ENCODE measurements around the gene FTO. TPM values are rescaled to one million over a fixed set of nuclear protein-coding genes. Genes with fewer than 3 reads are reported as not detected.

FTO gene
- total RNA-seq, 1 donor = 45.2 TPM

GRCh38 chr16:54142787-54143186, 438.8 kb downstream of the FTO start:
- Histone ChIP-seq H3K4me3 (ENCODE audit: low read length) (no peak overlapping the region), H3K27me3 (ENCODE audit: insufficient read depth, low read length) (no peaks in the 10 kb centered on the region), H3K9me3 (ENCODE audit: low read depth, low read length) (no peaks in the 10 kb centered on the region), H3K4me1 (ENCODE audit: insufficient read depth, low read length) (no peaks in the 10 kb centered on the region)

GRCh38 chr16:54143410-54143809, 439.5 kb downstream of the FTO start:
- Histone ChIP-seq H3K4me1 (ENCODE audit: insufficient read depth, low read length) (no peaks in the 10 kb centered on the region), H3K27me3 (ENCODE audit: insufficient read depth, low read length) (no peaks in the 10 kb centered on the region), H3K9me3 (ENCODE audit: low read depth, low read length) (no peaks in the 10 kb centered on the region), H3K4me3 (ENCODE audit: low read length) (no peak overlapping the region)

GRCh38 chr16:54143934-54144571, 440.1 kb downstream of the FTO start:
- no peaks in the 10 kb centered on the region for H3K27me3 ChIP-seq (ENCODE audit: insufficient read depth, low read length)
- no peaks in the 10 kb centered on the region for H3K4me1 ChIP-seq (ENCODE audit: insufficient read depth, low read length)
- H3K9me3 ChIP-seq (ENCODE audit: low read depth, low read length) = no peaks in the 10 kb centered on the region
- no peak overlapping the region for H3K4me3 ChIP-seq (ENCODE audit: low read length)

- H3K9me3 ChIP-seq (ENCODE audit: low read depth, low read length) = no peaks in the 10 kb centered on the region
- no peaks in the 10 kb centered on the region for H3K4me1 ChIP-seq (ENCODE audit: insufficient read depth, low read length)
- no peak overlapping the region for H3K4me3 ChIP-seq (ENCODE audit: low read length)
- no peaks in the 10 kb centered on the region for H3K27me3 ChIP-seq (ENCODE audit: insufficient read depth, low read length)
Observed at GRCh38 chr16:54144572-54144947, 440.6 kb downstream of the FTO start.

- no peak overlapping the region for H3K4me3 ChIP-seq (ENCODE audit: low read length)
- no peaks in the 10 kb centered on the region for H3K27me3 ChIP-seq (ENCODE audit: insufficient read depth, low read length)
- no peaks in the 10 kb centered on the region for H3K4me1 ChIP-seq (ENCODE audit: insufficient read depth, low read length)
- H3K9me3 ChIP-seq (ENCODE audit: low read depth, low read length) = no peaks in the 10 kb centered on the region
Observed at GRCh38 chr16:54145881-54146280, 441.9 kb downstream of the FTO start.

- Histone ChIP-seq H3K27me3 (ENCODE audit: insufficient read depth, low read length) (no peaks in the 10 kb centered on the region), H3K4me1 (ENCODE audit: insufficient read depth, low read length) (no peaks in the 10 kb centered on the region), H3K4me3 (ENCODE audit: low read length) (no peak overlapping the region), H3K9me3 (ENCODE audit: low read depth, low read length) (no peaks in the 10 kb centered on the region)
Observed at GRCh38 chr16:54148974-54149373, 445.0 kb downstream of the FTO start.

GRCh38 chr16:54150861-54151260, 446.9 kb downstream of the FTO start:
- no peaks in the 10 kb centered on the region for H3K27me3 ChIP-seq (ENCODE audit: insufficient read depth, low read length)
- no peaks in the 10 kb centered on the region for H3K4me1 ChIP-seq (ENCODE audit: insufficient read depth, low read length)
- H3K9me3 ChIP-seq (ENCODE audit: low read depth, low read length) = no peaks in the 10 kb centered on the region
- H3K4me3 ChIP-seq (ENCODE audit: low read length) = no peak overlapping the region

- H3K4me3 ChIP-seq (ENCODE audit: low read length) = no peak overlapping the region
- no peaks in the 10 kb centered on the region for H3K4me1 ChIP-seq (ENCODE audit: insufficient read depth, low read length)
- H3K27me3 ChIP-seq (ENCODE audit: insufficient read depth, low read length) = no peaks in the 10 kb centered on the region
- H3K9me3 ChIP-seq (ENCODE audit: low read depth, low read length) = no peaks in the 10 kb centered on the region
Observed at GRCh38 chr16:54152362-54153239, 448.6 kb downstream of the FTO start.

GRCh38 chr16:54153240-54153934, 449.4 kb downstream of the FTO start:
- H3K27me3 ChIP-seq (ENCODE audit: insufficient read depth, low read length) = no peaks in the 10 kb centered on the region
- H3K9me3 ChIP-seq (ENCODE audit: low read depth, low read length) = no peaks in the 10 kb centered on the region
- H3K4me1 ChIP-seq (ENCODE audit: insufficient read depth, low read length) = no peaks in the 10 kb centered on the region
- H3K4me3 ChIP-seq (ENCODE audit: low read length) = no peak overlapping the region

GRCh38 chr16:54156349-54156748, 452.4 kb downstream of the FTO start:
- no peaks in the 10 kb centered on the region for H3K4me1 ChIP-seq (ENCODE audit: insufficient read depth, low read length)
- no peaks in the 10 kb centered on the region for H3K27me3 ChIP-seq (ENCODE audit: insufficient read depth, low read length)

GRCh38 chr16:54158986-54159385, 455.0 kb downstream of the FTO start:
- no peaks in the 10 kb centered on the region for H3K9me3 ChIP-seq (ENCODE audit: low read depth, low read length)
- no peaks in the 10 kb centered on the region for H3K27me3 ChIP-seq (ENCODE audit: insufficient read depth, low read length)
- H3K4me1 ChIP-seq (ENCODE audit: insufficient read depth, low read length) = no peaks in the 10 kb centered on the region
- H3K4me3 ChIP-seq (ENCODE audit: low read length) = no peak overlapping the region

More at GRCh38 chr16:54156349-54156748, 452.4 kb downstream of the FTO start:
- Histone ChIP-seq H3K4me3 (ENCODE audit: low read length) (no peak overlapping the region), H3K9me3 (ENCODE audit: low read depth, low read length) (no peaks in the 10 kb centered on the region)

- Histone ChIP-seq H3K4me3 (ENCODE audit: low read length) (no peak overlapping the region), H3K4me1 (ENCODE audit: insufficient read depth, low read length) (no peaks in the 10 kb centered on the region), H3K9me3 (ENCODE audit: low read depth, low read length) (no peaks in the 10 kb centered on the region), H3K27me3 (ENCODE audit: insufficient read depth, low read length) (no peaks in the 10 kb centered on the region)
Observed at GRCh38 chr16:54159490-54160080, 455.6 kb downstream of the FTO start.

- Histone ChIP-seq H3K4me3 (ENCODE audit: low read length) (no peak overlapping the region), H3K9me3 (ENCODE audit: low read depth, low read length) (no peaks in the 10 kb centered on the region), H3K4me1 (ENCODE audit: insufficient read depth, low read length) (no peaks in the 10 kb centered on the region), H3K27me3 (ENCODE audit: insufficient read depth, low read length) (no peaks in the 10 kb centered on the region)
Observed at GRCh38 chr16:54160252-54160860, 456.4 kb downstream of the FTO start.

- Histone ChIP-seq H3K27me3 (ENCODE audit: insufficient read depth, low read length) (no peaks in the 10 kb centered on the region), H3K4me3 (ENCODE audit: low read length) (no peak overlapping the region), H3K9me3 (ENCODE audit: low read depth, low read length) (no peaks in the 10 kb centered on the region), H3K4me1 (ENCODE audit: insufficient read depth, low read length) (no peaks in the 10 kb centered on the region)
Observed at GRCh38 chr16:54160939-54161897, 457.3 kb downstream of the FTO start.
